Neural cell (in vitro differentiated cells): Measurements from ENCODE around the gene BICC1. TPM values are rescaled to one million over a fixed set of nuclear protein-coding genes. Genes with fewer than 3 reads are reported as not detected.

ENCODE experiments used
- H2AFZ ChIP-seq: fragments of 200-600, 300-800 bp; sonication (generic), shearing (Covaris generic); 2 replicates; pipeline ENCODE4 v1.6.0; 2014; ENCODE audit warnings: low read depth, mild to moderate bottlenecking, antibody characterized with exemption, low read length, moderate library complexity
- H3F3A ChIP-seq: fragments of 200-600 bp; shearing (Covaris generic); 2 replicates; pipeline ENCODE4 v1.6.1; 2016; ENCODE audit warnings: mild to moderate bottlenecking, moderate library complexity, mixed read lengths, antibody characterized with exemption, low read length; ENCODE audit not compliant: insufficient read depth, poor library complexity, severe bottlenecking
- H3K27ac ChIP-seq: fragments of 200-600, 300-800 bp; sonication (generic), shearing (Covaris generic); 2 replicates; pipeline ENCODE4 v1.5.1; 2014; ENCODE audit warnings: mild to moderate bottlenecking, low read length, moderate library complexity
- H3K27me3 ChIP-seq: fragments of 300-800, 200-600 bp; sonication (generic), shearing (Covaris generic); 2 replicates; pipeline ENCODE4 v1.6.0; 2014; ENCODE audit warnings: mild to moderate bottlenecking, low read depth, low read length, moderate library complexity; ENCODE audit not compliant: insufficient read depth
- H3K36me3 ChIP-seq: fragments of 300-800, 200-600 bp; sonication (generic), shearing (Covaris generic); 2 replicates; pipeline ENCODE4 v1.5.1; 2014; ENCODE audit warnings: mild to moderate bottlenecking, antibody characterized with exemption, low read length, moderate library complexity; ENCODE audit not compliant: insufficient read depth
- H3K4me2 ChIP-seq: fragments of 300-800, 200-600 bp; sonication (generic), shearing (Covaris generic); 2 replicates; pipeline ENCODE4 v1.6.0; 2014; ENCODE audit warnings: mild to moderate bottlenecking, low read length
- H3K4me3 ChIP-seq: fragments of 300-800, 200-600 bp; sonication (generic), shearing (Covaris generic); 2 replicates; pipeline ENCODE4 v1.5.1; 2014; ENCODE audit warnings: mild to moderate bottlenecking, low read length, moderate library complexity
- H3K79me2 ChIP-seq: fragments of 200-600 bp; shearing (Covaris generic); replicated peaks from 2 replicates; pipeline ENCODE4 v1.6.0; 2014; ENCODE audit warnings: mild to moderate bottlenecking, low read length, moderate library complexity; ENCODE audit not compliant: insufficient read depth
- H3K9ac ChIP-seq: fragments of 300-800, 200-600 bp; sonication (generic), shearing (Covaris generic); 2 replicates; pipeline ENCODE4 v1.6.1; 2016; ENCODE audit warnings: mild to moderate bottlenecking, low read length, mixed read lengths
- H3K9me2 ChIP-seq: fragments of 200-600 bp; shearing (Covaris generic); 2 replicates; pipeline ENCODE4 v1.6.1; 2016; ENCODE audit warnings: mild to moderate bottlenecking, low read length, mixed read lengths; ENCODE audit not compliant: insufficient read depth
- H3K9me3 ChIP-seq: fragments of 200-600, 300-800 bp; sonication (generic), shearing (Covaris generic); 2 replicates; pipeline ENCODE4 v1.6.1; 2016; ENCODE audit warnings: mild to moderate bottlenecking, mixed run types, low read length, moderate library complexity, mixed read lengths
- H4K20me1 ChIP-seq: fragments of 200-600 bp; shearing (Covaris generic); 2 replicates; pipeline ENCODE4 v1.6.1; 2016; ENCODE audit warnings: mild to moderate bottlenecking, mixed run types; ENCODE audit not compliant: insufficient read depth
- CTCF ChIP-seq: fragments of 450-650 bp; IDR thresholded peaks from 2 replicates; pipeline ENCODE4 v1.5.1; 2014; ENCODE audit warnings: antibody characterized with exemption, mild to moderate bottlenecking, moderate library complexity; ENCODE audit not compliant: poor library complexity, severe bottlenecking
- EP300 ChIP-seq: fragments of 450-650 bp; conservative IDR thresholded peaks from 2 replicates; pipeline ENCODE4 v1.6.1; 2014; ENCODE audit warnings: antibody characterized with exemption, mild to moderate bottlenecking, moderate library complexity; ENCODE audit not compliant: poor library complexity, severe bottlenecking
- EZH2 ChIP-seq: fragments of 200-600, 300-800 bp; shearing (Covaris generic), sonication (generic); IDR thresholded peaks from 2 replicates; pipeline ENCODE4 v1.6.1; 2014; ENCODE audit warnings: antibody characterized with exemption, low read length, borderline replicate concordance, mild to moderate bottlenecking; ENCODE audit not compliant: insufficient read depth, poor library complexity, severe bottlenecking
- MXI1 ChIP-seq: fragments of 450-650 bp; conservative IDR thresholded peaks from 2 replicates; pipeline ENCODE4 v1.6.1; 2014; ENCODE audit warnings: antibody characterized with exemption, mild to moderate bottlenecking; ENCODE audit not compliant: poor library complexity, severe bottlenecking
- POLR2AphosphoS5 ChIP-seq: IDR thresholded peaks from 2 replicates; pipeline ENCODE4 v1.6.1; 2012
- RAD21 ChIP-seq: fragments of 450-650 bp; conservative IDR thresholded peaks from 2 replicates; pipeline ENCODE4 v1.6.1; 2014; ENCODE audit warnings: antibody characterized with exemption, mild to moderate bottlenecking, moderate library complexity
- REST ChIP-seq: IDR thresholded peaks from 2 replicates; pipeline ENCODE4 v1.6.1; 2012; ENCODE audit warnings: borderline replicate concordance
- SMC3 ChIP-seq: fragments of 450-650 bp; conservative IDR thresholded peaks from 2 replicates; pipeline ENCODE4 v1.6.1; 2014; ENCODE audit warnings: antibody characterized with exemption, mild to moderate bottlenecking, moderate library complexity; ENCODE audit not compliant: poor library complexity
- TAF1 ChIP-seq: IDR thresholded peaks from 2 replicates; pipeline ENCODE4 v1.6.1; 2012; ENCODE audit warnings: low read depth
- polyA plus RNA-seq: library from polyadenylated mRNA; depleted of rRNA; stranded (reverse); fragments of >200 nt; gene quantifications from 2 replicates; pipeline ENCODE4 v1.2.3, GENCODE V29; 2014

Gene BICC1
- polyA plus RNA-seq, 1 donor from 2014 or later, result 7.6 TPM

GRCh38 chr10:58796824-58797223 is 284.2 kb downstream of the BICC1 start:
- H3K9ac ChIP-seq, result peak overlapping the region; percentile 67
- H3K27me3 ChIP-seq, result no peaks in the 10 kb centered on the region
- no peaks in the 10 kb centered on the region for H4K20me1 ChIP-seq
- H3K9me3 ChIP-seq, result no peaks in the 10 kb centered on the region
- no peaks in the 10 kb centered on the region for H3F3A ChIP-seq
- peak overlapping the region; percentile 44 for H2AFZ ChIP-seq
- peaks cover 8% of the 10 kb centered on the region for H3K79me2 ChIP-seq
- H3K27ac ChIP-seq, result peak overlapping the region; percentile 92
- TF ChIP-seq TAF1, result no peak
- TF ChIP-seq POLR2AphosphoS5, result no peak
- TF ChIP-seq SMC3, result no peak
- no peak for TF ChIP-seq EZH2
- no peak for TF ChIP-seq RAD21
- no peak for TF ChIP-seq REST
- TF ChIP-seq CTCF, result no peak
- TF ChIP-seq MXI1, result no peak
- TF ChIP-seq EP300, result no peak
- peak overlapping the region; percentile 57 for H3K4me3 ChIP-seq
- H3K9me2 ChIP-seq, result no peaks in the 10 kb centered on the region
- peak overlapping the region; percentile 77 for H3K4me2 ChIP-seq
- H3K36me3 ChIP-seq, result no peaks in the 10 kb centered on the region

- Histone ChIP-seq H3K4me2 (peak overlapping the region; percentile 77), H3F3A (no peaks in the 10 kb centered on the region), H3K27me3 (no peaks in the 10 kb centered on the region), H3K4me3 (peak overlapping the region; percentile 57), H3K9ac (peak overlapping the region; percentile 67), H4K20me1 (no peaks in the 10 kb centered on the region), H3K27ac (peak overlapping the region; percentile 92), H3K9me2 (no peaks in the 10 kb centered on the region), H3K9me3 (no peaks in the 10 kb centered on the region), H3K79me2 (peaks cover 8% of the 10 kb centered on the region), H2AFZ (no peak overlapping the region), H3K36me3 (peaks cover 4% of the 10 kb centered on the region)
- TF ChIP-seq SMC3 (no peak), REST (no peak), POLR2AphosphoS5 (no peak), RAD21 (no peak), EP300 (no peak), EZH2 (no peak), CTCF (no peak), MXI1 (no peak), TAF1 (no peak)
Observed at GRCh38 chr10:58797356-58797755, 284.7 kb downstream of the BICC1 start.
